Measurements from ENCODE around the gene VPREB3. TPM values are rescaled to one million over a fixed set of nuclear protein-coding genes. Genes with fewer than 3 reads are reported as not detected.

VPREB3 gene
- total and polyA plus RNA-seq, 8 donors: 0.78 to 0.80 TPM; not detected in 6

DNA sequence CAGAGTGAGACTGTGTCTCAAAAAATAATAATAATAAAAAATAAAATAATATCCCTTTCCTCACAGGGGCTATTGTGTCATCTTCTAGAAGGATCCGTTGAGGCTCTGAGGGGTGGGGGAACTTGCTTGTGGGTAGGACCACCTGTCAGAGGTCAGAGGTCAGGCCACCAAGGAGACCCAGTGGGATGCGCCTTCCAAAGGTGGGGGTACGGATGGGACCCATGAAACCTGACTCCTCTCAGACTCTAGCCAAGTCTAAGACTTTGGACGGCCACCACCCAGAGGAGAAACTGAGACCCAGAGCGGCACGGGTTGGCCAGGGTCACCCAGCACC lies 18.1 kb upstream of the VPREB3 start:
- no peaks in the 10 kb centered on the region for H3K36me3 ChIP-seq
- DNase-seq (no peak), FAIRE-seq (no peak), ATAC-seq (no peak)
- H3K4me1 ChIP-seq: no peaks in the 10 kb centered on the region
- 13 to 15% methylated on average over 6 of the region's 6 CpGs for WGBS, 2 donors
- no peaks in the 10 kb centered on the region for H3K9me3 ChIP-seq
- TF ChIP-seq, protein P1, sequence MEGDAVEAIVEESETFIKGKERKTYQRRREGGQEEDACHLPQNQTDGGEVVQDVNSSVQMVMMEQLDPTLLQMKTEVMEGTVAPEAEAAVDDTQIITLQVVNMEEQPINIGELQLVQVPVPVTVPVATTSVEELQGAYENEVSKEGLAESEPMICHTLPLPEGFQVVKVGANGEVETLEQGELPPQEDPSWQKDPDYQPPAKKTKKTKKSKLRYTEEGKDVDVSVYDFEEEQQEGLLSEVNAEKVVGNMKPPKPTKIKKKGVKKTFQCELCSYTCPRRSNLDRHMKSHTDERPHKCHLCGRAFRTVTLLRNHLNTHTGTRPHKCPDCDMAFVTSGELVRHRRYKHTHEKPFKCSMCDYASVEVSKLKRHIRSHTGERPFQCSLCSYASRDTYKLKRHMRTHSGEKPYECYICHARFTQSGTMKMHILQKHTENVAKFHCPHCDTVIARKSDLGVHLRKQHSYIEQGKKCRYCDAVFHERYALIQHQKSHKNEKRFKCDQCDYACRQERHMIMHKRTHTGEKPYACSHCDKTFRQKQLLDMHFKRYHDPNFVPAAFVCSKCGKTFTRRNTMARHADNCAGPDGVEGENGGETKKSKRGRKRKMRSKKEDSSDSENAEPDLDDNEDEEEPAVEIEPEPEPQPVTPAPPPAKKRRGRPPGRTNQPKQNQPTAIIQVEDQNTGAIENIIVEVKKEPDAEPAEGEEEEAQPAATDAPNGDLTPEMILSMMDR (IDR thresholded peaks at IDR 0.05): no peak
- peak overlapping the region; percentile 15 to 50 (median 30) for H3K4me3 ChIP-seq
- peak overlapping the region in 1 of 4 donors; percentile 27 for H3K27ac ChIP-seq
- intact Hi-C loops (cut with DNase I): no loop called here
- H3K27me3 ChIP-seq: no peaks in the 10 kb centered on the region

DNA sequence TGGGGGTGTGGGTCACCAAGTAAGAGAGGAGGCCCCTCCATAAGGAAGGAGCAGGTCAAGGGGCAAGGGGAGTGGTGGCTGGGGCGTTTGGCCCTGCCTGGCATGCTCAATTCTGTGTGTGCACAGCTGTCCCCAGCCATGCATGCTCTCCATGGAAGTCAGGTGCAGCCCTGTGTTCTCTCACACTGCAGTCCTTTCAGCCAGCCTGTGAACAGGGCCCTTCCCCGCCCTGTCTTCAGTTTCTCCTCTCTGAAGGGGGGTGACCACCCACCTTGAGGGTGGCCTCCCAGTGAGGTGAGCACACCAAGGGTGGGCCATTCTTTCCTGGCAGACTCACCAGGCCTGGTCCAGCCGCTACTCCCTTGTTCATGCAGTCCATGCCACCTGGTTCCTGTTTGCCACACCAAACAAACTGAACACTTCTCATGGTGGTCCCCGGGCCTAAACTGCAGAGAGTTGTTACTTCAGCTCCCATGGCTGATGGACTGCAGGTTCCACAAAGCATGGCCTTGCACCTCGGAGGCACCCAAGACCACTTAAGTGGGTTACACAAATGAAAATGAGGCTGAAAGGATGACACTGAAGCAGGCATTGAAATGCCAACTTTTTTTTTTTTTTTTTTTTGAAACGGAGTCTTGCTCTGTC lies 15.2 kb upstream of the VPREB3 start:
- Histone ChIP-seq H3K27ac (no peak overlapping the region), H3K9me3 (no peaks in the 10 kb centered on the region), H3K4me3 (no peak overlapping the region), H3K27me3 (no peaks in the 10 kb centered on the region), H3K36me3 (no peaks in the 10 kb centered on the region), H3K4me1 (peaks cover 0 to 9% (median 0%) of the 10 kb centered on the region in 3 donors)
- intact Hi-C loops (cut with DNase I): loop anchor here in 2 of 3 donors (5.0 kb wide), 1 partner anchor 78 kb away; no protein-coding TSS in a partner anchor
- FAIRE-seq (no peak), ATAC-seq (no peak), DNase-seq (peak in 1 of 6 donors; percentile 39)
- TF ChIP-seq, protein P1 (IDR thresholded peaks at IDR 0.05): no peak
- WGBS, 2 donors: 76 to 86% methylated on average over 6 of the region's 6 CpGs

DNA sequence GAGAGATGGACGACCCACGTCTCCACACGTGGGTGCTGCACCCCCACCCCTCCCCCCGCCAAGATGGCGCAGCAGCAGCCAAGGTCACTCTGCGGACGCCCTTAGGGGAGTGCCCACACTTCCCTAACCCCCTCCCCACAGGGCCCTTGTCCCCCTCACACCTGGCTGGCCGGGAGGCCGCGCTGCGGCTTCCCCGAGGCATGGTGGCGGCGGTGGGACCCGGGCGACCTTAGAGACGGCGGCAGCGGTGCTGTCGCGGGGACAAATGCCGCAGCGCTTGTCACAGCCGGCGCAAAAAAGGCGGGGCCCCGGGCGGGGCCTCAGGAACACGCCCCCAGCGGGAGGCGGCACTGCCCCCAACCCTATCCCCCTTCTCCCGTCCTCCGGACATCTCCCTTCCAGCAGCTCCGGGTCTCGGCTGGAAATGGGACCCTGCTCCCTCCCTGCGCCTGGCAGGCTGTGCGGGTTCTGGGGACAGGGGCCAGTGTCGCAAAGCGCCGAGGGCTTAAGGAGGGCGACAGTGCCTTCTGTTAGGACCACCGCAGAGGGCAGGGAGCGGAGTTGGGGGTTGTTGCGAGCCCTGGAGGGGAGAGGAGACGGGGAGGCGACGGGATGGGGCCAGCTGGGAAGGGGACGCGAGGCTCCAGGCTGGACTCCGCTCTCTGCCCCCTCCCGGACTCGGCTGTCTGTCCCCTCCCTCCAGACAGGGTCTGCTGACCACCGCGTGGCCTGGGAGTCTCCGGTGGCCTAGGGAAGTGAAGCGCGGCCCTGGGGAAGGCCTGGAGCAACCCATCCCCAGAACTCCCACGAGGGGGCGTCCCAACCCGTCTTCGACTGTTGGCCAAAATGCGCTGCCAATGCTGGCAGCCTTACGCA lies 13.7 kb upstream of the VPREB3 start, which contains the start of gene CHCHD10:
Gene CHCHD10, minus strand, starts transcription at position 300 of the 876 bp plus-strand sequence. Its CDS starts 98 bp downstream, at position 202.
- intact Hi-C loops (cut with DNase I): loop anchor here in 2 of 3 donors (5.0 kb wide), 1 partner anchor 79 kb away; no protein-coding TSS in a partner anchor
- H3K27ac ChIP-seq: peak within 1 kb of the TSS; percentile 54 to 73 (median 70)
- TF ChIP-seq, protein P1 (IDR thresholded peaks at IDR 0.05): peak; percentile 54 to 77 (median 70)
- H3K36me3 ChIP-seq: no peaks in the 10 kb centered on the region
- no peaks in the 10 kb centered on the region for H3K9me3 ChIP-seq
- H3K4me3 ChIP-seq: peak within 1 kb of the TSS; percentile 58 to 90 (median 77)
- H3K4me1 ChIP-seq: peaks cover 0 to 9% (median 0%) of the 10 kb centered on the region in 3 donors
- DNase-seq (peak; percentile 81 to 93 (median 86)), ATAC-seq (peak; percentile 82 to 93 (median 87)), FAIRE-seq (no peak)
- 0% methylated on average over 60 to 63 of the region's 63 CpGs for WGBS, 2 donors
- no peaks in the 10 kb centered on the region for H3K27me3 ChIP-seq

GRCh38 chr22:23767303-23767672 lies 13.1 kb upstream of the VPREB3 start:
- Histone ChIP-seq H3K4me1 (peaks cover 0 to 9% (median 0%) of the 10 kb centered on the region in 3 donors), H3K27me3 (no peaks in the 10 kb centered on the region), H3K36me3 (no peaks in the 10 kb centered on the region), H3K4me3 (peak overlapping the region; percentile 58 to 90 (median 77)), H3K9me3 (no peaks in the 10 kb centered on the region), H3K27ac (peak overlapping the region; percentile 54 to 73 (median 70))
- TF ChIP-seq, protein P1 (IDR thresholded peaks at IDR 0.05): no peak
- ATAC-seq: peak in 2 of 4 donors; percentile 6 to 8
- intact Hi-C loops (cut with DNase I): loop anchor here in 2 of 3 donors (5.0 kb wide), 1 partner anchor 80 kb away; no protein-coding TSS in a partner anchor
- DNase-seq: peak in 1 of 6 donors; percentile 46
- 5 to 9% methylated on average over 27 of the region's 27 CpGs for WGBS, 2 donors
- no peak for FAIRE-seq
